GM15510 (cell line): ENCODE data around the gene TLE7.

Source experiments
- POLR2A ChIP-seq: IDR thresholded peaks from 3 replicates; pipeline ENCODE4 v1.6.1; 2011; ENCODE audit warnings: borderline replicate concordance; ENCODE audit not compliant: insufficient read length; ENCODE audit errors: extremely low read depth

TLE7 gene

DNA sequence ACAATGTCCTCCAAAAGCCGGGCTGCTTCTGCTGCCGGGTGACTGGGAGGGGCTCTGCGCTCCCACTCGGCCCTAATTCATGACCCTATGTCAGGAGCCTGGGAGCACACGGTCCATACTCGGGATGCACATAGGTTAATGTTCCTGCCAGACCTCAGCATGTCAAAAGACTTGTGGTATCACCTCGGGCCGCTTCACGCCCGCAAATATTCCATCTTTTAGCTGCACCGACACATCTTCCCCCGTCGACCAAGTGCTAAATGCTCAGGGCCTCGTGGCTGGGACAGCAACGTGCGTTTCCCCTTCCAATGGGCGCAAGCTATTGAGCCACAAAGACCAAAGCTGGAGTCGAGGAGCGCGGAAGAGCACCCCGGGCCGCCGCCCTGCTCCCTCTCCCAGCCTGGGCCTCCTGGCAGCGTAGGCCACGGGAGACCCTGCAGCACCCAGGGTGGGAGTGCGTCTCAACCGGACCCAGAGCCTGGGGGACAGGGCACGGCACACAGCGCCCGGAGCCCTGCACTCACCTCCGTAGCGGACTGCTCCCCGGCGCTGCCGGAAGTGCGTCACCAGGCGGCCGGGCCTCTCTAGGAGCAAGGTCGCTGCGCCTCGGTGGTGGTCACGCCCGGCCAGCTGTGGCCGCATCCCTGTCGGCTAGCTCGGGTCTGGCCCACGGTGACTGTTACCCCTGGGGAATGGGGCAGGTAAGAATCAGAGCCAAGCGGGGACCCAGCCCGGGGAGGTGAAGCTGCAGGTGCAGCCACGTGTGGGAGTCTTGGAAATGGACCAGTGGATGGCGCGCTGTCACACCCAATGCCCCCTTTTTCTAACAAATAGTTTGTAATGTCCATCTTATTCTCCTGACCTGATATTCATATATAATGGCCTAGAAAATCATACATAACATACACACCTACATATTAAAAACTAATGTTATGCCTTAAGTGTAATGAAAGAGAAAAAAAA lies 20.1 kb upstream of the TLE7 start, which contains the start of gene ZNF23:
TSS of gene ZNF23 (minus strand) at position 562 of the 963 bp plus-strand sequence. CDS start 5,451 bp downstream, outside the sequence.
- peak; percentile 96 for TF ChIP-seq POLR2A

DNA sequence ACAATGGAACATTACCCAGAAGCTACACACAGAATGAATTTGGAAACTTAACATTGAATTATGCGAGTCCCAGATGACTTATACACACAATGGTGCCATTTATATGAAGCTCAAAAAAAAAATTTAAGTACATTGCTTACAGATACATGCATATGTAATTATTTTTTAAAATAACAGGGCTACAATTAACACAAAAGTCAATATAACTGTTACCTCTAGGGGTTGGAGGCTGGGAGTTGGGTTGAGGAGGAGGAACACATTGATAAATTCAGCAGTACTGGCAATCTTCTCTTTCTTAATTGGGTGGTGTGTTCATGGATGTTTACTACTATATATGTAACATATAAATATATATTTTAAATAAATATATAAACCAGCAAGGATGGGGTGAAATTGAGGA lies 19.1 kb upstream of the TLE7 start:
- no peak for TF ChIP-seq POLR2A

DNA sequence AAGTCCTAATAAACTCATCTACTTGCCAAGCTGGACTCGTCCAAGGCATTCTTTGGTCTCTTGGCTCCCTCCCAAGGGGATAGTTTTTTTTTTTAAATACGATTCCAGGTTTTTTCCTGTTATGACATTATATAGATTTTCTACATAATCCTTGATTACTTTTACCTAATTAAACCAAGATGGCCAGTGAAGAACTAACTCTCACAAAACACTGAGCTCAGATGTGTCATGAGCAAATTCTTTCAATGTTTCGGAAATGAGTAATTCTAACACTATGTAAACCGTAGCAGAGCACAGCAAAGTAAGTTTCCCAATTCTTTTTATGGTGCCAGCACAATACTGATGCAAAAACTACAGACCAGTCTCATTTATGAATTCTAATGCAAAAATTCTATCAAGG lies 18.4 kb upstream of the TLE7 start:
- TF ChIP-seq POLR2A: no peak

DNA sequence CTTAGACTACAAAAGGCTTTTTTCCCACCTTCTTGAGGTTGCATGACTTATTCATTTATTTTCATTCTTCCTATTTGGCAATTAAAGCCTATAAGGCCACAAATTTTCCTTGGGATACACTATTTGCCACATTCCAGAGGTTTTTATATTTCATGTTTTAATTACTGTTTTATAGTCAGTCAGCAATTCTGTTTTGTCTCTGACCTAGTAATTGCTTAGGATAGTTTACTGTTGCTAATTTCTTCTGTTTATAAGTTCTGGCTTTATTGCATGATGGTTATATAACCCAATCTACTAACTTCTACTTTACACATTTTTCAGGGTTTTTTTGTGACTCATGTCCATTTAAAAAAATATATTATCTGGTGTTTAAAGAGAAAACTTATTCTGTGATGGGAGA lies 17.7 kb upstream of the TLE7 start:
- TF ChIP-seq POLR2A: no peak

DNA sequence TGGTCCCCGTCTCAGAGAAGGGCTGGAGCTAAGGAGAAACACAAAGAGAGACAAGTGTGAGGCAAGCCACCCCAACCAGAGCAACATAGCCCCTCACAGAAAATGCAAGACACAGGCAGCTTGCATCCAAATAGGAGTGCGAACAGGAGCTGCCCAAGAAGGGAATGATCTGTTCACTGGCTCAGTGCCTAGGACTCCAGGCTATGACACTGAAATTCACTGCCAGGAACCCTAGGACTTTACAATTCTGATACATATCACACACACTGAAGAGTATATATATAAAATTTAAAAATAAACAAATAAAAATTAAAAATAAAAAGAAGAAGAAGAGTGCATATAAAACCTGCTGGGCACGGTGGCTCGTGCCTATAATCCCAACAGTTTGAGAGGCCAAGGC lies 14.9 kb upstream of the TLE7 start:
- no peak for TF ChIP-seq POLR2A

DNA sequence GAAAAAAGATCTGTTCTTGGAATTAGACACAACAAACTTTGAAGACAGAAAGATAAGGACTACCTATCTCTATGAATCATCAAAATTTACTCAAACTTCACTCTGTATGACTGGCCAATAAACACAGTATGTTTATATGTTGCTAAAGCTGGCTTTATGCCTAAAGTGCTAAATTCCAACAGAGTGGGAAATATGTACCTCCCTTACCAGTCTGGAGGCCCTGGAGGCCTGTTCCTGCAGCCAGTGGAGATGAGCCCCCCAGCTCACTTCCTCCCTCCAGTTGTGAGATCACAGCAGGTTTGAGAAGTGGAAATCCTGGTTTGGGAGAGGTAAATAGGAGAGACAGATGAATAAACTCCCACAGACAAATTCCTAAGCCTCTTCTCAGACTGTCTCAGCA lies 11.2 kb upstream of the TLE7 start:
- TF ChIP-seq POLR2A: no peak

DNA sequence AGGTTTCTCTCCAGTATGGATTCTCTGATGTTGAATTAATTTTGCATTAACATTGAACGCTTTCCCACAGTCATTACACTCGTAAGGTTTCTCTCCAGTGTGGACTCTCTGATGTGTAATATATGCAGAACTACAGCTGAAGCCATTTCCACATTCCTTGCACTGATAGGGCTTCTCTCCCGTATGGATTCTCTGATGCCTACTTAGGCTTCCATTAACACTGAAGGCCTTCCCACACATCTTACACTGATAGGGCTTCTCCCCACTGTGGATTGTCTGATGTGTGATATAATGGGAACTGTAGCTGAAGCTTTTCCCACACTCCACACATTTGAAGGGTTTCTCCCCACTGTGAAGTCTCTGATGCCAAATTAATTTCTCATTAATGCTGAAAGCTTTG lies 7.2 kb upstream of the TLE7 start:
- no peak for TF ChIP-seq POLR2A

DNA sequence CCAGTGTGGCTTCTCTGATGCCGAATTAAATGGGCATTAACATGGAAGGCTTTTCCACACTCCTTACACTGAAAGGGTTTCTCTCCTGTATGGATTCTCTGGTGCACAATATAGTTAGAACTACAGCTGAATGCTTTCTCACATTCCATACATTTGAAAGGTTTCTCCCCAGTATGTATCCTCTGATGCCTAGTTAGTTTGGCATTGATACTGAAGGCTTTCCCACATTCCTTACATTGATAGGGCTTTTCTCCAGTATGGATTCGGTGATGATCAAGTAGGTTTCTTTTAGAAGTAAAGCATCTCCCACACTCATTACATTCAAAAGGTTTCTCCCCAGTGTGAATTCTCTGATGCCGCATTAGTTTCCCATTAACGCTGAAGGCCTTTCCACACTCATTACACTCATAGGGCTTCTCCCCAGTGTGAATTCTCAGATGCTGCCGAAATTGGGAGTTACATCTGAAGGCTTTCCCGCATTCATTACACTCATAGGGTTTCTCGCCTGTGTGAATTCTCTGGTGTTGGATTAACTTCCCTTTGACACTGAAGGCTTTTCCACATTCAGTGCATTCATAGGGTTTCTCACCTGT lies 6.5 kb upstream of the TLE7 start:
- no peak for TF ChIP-seq POLR2A

DNA sequence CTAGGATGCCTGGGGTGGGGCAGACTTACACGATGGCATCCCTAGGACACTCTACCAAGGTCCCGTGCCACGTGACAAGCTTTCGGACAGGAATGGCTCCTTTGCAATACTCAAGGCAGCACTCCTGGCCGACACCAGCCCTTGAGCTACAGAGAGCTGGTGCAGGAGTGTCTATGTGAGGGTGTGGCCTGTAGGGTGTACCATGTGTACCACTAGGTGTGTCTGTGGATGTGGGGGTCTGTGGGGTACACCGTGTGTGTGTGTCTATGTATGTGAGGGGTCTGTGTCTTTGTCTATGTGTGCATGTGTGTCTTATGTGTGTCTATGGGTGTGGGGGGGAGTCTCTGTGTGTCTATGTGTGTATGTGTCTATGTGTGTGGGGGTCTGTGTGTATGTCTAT lies 1.9 kb upstream of the TLE7 start:
- no peak for TF ChIP-seq POLR2A

DNA sequence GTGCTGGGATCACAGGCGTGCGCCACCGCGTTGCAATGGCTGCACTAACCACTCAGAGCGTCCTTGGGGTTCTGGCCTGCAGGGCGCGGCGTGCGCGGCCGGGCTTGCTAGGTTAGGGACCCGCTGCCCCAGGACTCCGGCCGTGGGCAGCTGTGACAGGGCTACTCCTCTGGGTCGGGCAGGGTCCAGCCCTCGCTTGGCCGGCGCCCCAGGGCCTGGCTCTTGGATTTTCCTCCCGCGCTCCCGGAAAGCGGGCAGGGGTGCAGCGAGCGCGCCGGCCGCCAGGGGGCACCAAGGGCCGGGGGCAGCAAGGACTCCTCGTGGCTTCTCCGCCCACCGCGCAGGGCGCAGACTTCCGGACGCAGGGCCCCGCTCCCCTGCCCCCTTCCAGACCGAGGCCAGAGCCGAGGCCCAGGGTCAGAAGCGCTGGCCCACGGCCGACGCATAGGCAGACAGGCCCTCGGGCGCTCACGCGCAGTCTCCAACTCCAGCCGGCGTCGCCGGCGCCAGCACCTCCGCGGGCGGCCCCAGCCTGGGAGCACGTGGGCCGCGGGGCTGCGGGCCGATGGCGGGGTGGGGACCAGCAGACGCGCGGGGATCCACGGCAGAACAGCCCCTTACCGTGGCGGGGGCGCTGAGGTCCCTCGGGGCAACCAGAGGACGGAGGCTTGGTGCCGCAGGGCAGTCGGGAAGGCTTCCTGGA lies 355 bp downstream of the TLE7 start:
- no peak for TF ChIP-seq POLR2A

DNA sequence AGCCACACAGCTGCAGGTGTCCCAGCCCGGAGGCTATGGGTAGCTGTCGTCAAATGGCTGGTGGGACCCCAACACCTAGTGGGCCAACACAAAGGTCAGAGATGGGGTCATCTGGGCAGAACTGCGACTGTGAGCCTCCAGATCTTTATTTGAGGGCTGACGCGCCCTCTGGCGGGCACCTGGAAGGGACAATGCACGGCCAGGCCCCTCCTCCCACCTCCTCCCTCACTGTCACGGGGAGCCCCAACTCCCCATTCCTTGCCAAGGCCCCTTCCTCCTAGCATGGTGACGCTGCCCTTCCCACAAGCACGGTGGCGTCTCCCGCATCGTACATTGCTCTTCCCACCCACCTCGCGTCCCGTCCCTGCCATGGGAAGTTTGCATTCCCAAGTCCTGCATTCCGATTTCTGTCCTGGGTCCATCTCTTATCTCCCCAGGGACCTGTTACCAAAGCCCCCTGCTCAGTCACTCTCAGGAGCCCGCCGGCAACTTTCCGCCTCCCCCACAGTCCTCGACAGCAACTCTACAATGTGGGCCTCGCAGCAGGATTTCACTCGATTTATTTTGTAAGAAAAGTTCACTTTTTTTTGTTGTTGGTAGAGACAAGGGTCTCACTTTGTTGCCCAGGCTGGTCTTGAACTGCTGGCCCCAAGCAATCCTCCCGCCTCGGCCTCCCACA lies 1.0 kb downstream of the TLE7 start:
- TF ChIP-seq POLR2A: no peak

DNA sequence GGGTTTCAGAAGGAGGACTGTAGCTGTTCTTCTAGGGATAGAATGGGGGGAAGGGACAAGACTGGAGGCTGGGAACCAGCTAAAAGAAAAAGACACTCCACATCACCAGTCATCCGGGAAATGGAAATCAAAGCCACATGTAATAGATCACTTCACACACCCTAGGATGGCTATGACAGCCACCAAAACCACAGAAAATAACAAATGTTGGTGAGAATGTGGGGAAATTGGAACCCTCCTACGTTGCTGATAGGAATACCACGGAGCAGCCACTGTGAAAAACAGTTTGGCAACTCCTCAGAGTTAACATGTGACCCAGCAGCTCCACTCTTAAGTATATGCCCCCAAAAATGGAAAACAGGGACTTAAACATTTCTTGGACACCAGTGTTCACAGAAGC lies 2.3 kb downstream of the TLE7 start:
- no peak for TF ChIP-seq POLR2A

DNA sequence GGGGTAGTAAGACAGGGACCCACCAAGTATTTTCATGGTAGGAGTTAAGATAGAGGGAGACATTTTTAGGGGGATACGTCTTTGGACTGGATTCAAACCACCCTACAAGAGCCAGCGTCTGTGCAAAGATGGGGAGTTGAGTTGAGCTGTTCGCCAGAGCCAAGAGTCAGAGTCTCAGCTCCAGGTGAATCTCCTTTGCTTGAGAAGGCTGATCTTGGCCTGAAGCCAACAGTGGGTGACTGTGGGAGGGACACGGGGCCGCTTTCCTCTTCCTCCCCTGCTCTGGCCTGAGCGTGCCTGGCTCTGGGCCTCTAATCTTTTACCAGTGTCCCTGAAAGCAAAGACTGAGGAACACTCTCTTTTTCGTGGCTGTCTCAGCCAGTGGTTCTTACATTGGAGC lies 5.4 kb downstream of the TLE7 start:
- no peak for TF ChIP-seq POLR2A

DNA sequence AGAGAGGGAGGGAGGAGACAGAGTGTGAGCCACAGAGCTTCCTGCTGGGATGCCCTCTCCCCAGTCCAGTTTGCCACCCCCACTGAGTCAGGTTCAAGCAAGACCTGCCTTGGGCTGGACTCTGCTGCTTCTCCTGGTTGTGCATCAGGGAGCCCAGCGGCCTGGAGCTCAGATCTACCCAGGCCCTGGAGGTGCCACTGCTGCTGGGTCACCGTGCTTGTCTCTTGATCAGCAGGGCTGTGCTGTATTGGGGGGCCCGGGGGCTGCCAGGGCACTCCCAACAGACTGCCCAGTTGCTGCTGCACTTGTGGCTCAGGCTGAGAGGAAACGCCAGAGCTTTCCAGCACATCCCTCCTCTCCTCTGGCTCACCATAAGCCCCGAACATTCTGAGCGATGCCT lies 8.9 kb downstream of the TLE7 start:
- TF ChIP-seq POLR2A: no peak

DNA sequence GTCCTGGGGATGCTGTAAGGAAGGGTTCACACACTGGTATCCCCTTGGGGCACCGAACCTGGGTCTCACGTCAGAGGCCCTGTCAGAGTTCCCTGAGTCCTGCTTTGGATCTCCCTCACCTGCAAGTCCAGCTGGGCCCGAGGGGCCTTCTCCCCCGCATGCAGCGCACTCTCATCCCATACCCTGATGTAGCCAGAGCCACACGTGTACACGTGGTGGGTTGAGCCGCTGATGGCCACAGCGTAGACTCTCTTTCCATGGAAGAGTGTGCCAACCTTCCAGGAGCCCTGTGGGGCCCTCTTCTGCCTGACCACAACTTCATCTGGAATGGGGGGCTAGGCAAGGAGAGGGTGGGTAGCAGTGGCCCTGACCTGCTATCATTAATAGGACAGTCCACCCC lies 9.9 kb downstream of the TLE7 start:
- no peak for TF ChIP-seq POLR2A
